ENCODE results near the gene E2F6.

E2F6 gene, protein sequence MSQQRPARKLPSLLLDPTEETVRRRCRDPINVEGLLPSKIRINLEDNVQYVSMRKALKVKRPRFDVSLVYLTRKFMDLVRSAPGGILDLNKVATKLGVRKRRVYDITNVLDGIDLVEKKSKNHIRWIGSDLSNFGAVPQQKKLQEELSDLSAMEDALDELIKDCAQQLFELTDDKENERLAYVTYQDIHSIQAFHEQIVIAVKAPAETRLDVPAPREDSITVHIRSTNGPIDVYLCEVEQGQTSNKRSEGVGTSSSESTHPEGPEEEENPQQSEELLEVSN

GRCh38 chr2:11465485-11466306 lies at the start of gene E2F6:
Gene E2F6 (minus strand): TSS chr2:11466161. CDS start chr2:11465879, 282 bp downstream.
- DNase-seq (ENCODE audit: low read depth): peak; percentile 73

GRCh38 chr2:11515490-11515981 lies 49.6 kb upstream of the E2F6 start:
- no peak for DNase-seq (ENCODE audit: low read depth)

DNA sequence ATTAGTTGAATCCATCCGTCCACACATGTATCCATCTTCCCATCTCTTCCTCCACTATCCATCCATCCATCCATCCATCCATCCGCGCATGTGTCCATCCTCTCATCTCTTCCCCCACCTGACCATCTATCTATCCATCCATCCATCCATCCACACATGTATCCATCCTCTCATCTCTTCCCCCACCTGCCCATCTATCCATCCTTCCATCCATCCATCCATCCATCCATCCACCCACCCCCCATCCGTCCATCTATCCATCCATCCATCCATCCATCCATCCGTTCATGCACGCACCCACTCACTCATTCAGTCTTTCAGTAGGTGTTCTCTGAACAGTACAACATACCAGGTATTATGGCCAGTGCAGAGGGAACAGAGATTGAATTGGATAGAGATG lies 48.9 kb upstream of the E2F6 start:
- DNase-seq (ENCODE audit: low read depth): no peak

DNA sequence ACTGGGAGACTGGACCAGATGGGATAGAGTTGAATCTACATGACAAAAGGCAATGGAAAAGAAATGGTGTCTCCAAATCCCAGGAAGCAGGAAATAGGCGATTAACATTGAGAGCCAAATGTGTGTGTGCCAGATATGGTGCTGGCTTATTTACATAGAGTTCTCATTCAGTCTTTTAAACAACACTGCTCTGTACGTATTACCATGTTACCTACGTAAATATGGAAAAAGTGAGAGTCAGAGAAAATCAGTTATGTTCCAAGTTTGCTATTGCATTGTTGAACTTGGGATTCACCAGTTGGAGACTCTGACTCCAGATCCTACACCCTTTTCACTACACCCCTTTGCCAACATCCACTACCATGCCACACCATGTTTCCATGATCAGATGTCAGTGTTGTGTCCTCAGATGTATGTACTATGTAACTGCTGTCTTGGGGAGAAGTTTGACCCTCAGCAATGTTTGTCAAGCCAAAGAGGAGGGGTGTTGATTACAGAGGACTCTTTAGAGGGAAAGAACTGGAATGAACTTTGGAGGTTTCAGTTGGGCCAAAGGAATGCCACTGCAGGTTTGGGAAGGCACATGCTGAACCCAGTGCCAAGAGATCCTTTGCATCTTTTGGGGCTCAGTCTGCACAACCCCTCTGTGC lies 48.2 kb upstream of the E2F6 start:
- no peak for DNase-seq (ENCODE audit: low read depth)

DNA sequence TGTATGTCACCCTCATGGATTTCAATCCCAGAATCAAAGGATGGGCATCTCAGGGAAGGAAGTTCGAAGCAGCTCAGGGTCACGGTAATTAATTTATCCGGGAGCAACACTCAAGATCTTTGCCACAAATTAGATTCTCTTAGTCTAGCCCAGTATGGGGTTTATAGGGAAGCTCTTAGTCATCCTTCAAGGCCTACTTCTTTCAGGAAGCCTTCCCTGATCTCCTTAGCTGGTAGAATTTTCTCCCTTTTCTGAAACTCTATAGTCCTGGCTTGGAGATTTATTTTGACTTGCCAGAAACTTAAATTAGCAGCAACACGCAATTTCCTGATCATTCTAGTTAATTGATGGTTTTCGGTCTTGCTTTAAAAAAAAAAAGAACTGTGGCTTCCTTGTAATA lies 47.4 kb upstream of the E2F6 start:
- no peak for DNase-seq (ENCODE audit: low read depth)

- DNase-seq (ENCODE audit: low read depth): no peak
These were observed 46.5 kb upstream of the E2F6 start for GRCh38 chr2:11512431-11512830.

GRCh38 chr2:11509657-11510360 lies 43.8 kb upstream of the E2F6 start:
- DNase-seq (ENCODE audit: low read depth): no peak

- no peak for DNase-seq (ENCODE audit: low read depth)
These were observed 42.3 kb upstream of the E2F6 start for GRCh38 chr2:11508279-11508678.

DNA sequence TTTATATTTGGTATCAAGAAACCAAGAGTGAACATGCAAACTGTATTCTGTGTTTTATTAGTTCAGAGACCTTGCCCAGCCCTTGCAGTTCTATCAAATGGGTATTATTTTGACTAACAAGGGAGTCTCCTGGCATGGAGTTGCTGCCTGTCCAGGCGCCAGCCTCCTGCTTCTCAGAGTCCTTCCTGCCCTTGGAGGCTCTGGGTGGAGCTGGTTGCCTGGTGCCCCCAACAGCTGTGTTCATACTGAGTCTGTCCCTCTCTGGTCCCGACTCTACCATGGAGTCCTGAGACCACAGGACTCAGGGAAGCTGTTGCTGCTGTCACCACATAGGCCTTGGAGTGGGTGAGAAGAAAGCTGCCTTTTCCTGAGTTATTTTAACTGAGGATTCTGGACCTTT lies 41.6 kb upstream of the E2F6 start:
- DNase-seq (ENCODE audit: low read depth): no peak

GRCh38 chr2:11506611-11506969 lies 40.6 kb upstream of the E2F6 start:
- DNase-seq (ENCODE audit: low read depth): no peak

- DNase-seq (ENCODE audit: low read depth): no peak
These were observed 40.0 kb upstream of the E2F6 start for GRCh38 chr2:11505652-11506610.

- DNase-seq (ENCODE audit: low read depth): no peak
These were observed 37.5 kb upstream of the E2F6 start for GRCh38 chr2:11503354-11503927.

- DNase-seq (ENCODE audit: low read depth): no peak
These were observed 36.9 kb upstream of the E2F6 start for GRCh38 chr2:11502740-11503292.

- no peak for DNase-seq (ENCODE audit: low read depth)
These were observed 34.8 kb upstream of the E2F6 start for GRCh38 chr2:11500702-11501303.

DNA sequence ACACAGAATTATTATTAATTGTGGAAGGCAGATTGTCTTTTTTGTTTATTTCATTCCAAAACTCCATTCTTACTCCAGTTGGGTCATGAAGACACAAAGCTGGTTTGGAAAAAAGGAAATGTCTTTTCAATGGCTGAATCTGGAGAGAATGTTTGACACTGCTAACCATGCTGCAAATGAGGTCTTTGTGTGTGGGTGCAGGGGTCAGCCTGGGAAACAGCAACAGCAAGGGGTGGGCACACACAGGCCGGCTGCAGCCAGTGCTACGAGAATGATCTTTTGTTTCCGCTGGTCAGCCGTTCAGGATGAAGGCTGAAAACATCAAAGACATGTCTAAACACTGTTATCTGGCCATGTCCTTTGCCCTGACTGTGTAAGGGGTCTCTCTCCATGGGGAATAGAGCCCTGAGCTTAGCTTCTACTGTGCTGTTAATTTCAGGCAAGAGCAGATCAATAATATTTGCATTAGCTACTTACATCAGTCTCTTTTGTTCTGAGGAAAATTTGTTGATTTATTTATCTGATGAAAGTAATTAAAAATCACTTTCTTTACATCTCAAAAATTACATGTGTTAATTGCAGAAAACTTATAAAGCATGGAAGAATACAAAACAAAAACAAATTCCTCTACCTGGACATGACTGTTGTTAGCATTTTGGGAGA lies 33.3 kb upstream of the E2F6 start:
- DNase-seq (ENCODE audit: low read depth): no peak

DNA sequence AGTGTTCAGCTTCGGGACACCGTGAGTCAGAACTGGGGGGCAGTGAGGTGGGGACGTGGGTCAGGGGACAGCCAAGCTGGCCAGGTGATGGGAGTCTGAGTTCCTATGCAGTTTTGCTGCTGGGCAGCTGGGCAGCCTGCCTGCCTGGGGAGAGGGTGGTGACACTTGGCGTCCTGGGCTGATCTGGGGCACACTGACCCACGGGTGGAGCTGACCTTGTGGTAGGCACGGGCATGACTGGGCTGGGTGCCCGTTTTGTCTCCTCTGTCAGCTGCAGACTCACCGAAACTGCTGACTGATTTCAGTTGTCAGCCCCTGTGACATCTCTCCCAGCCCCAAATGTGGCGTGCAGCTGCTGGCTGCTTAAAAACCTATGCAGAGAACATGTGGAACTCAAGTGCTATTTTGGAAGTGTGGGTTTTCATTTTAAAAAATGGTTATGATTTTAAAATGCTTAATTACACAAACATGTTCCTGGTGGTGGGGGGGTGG lies 32.6 kb upstream of the E2F6 start:
- DNase-seq (ENCODE audit: low read depth): no peak

DNA sequence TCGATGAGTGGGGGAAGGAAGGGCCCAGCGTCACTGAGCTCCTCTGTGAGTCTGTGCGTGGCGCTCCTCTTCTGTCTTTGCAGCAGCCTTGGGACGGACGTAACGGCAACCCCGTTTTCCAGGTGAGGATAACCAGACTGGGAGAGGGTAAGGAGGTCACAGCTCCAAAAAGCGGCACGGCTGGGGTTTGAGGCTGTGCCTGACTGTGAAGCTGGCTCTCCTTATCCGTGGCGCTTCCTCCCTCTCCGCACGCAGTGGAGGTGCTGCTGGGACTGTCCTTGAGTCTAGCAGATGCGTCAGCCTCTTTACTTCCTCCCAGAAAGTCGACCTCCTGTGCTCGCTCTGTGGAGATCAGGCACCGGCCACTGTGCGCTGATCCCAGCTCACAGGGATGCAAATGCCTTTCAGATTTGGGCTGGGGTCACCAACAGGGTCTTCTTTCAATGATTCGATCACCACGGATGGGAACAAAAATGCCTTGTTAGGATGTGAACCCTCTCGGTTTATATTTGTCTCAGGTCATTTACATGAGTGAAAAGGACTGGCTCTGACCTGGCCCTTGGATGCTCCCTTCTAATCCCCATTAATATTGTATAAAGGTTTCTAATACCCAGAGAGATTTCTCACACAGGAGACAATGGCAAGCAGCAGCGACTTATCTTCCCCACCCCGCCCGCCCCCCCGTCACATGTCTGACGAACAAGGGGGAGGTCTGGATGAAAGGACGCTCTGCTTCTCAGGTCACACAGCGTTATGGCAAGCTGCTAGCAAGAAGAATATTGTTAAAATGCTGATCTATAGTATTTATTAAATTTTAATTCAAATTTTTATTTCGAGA lies 30.1 kb upstream of the E2F6 start:
- no peak for DNase-seq (ENCODE audit: low read depth)

DNA sequence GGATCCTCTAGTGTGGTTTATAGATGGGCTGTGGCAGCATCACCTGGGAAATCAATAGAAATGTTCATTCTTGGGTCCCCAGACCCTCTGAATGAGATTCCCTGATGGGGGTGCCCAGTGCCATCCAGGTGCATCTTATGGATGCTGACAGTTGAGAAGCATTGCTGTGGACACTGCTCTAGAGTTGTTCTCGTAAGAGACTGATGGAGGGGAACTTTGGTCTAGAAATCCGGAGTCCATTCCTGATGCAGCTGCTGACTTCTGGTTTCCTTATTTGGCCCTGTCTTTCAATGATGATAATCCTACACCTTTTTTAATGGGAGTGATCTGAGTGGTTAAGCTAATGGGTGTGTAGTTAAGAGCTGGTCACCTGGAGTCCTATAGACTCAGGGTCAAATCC lies 28.3 kb upstream of the E2F6 start:
- no peak for DNase-seq (ENCODE audit: low read depth)

All from T-helper 22 cell (primary cell).